Cardiac muscle cell (in vitro differentiated cells and primary cell): Measurements from ENCODE around the gene GSG1L. TPM values are rescaled to one million over a fixed set of nuclear protein-coding genes. Genes with fewer than 3 reads are reported as not detected.
"Not testable (repeated sequence)": the region's sequence is repeated elsewhere in the genome, so short reads cannot be mapped to it uniquely, and the experiment has no call there.

Experiments
- DNase-seq, 2 donors: peaks; one replicate each; pipeline versions ENCODE4 v3.0.0 to v3.0.0-alpha.2; 2010 to 2017; ENCODE audit warnings: low read depth in 1 of 2, low spot score in 1 of 2
- H3K27ac ChIP-seq: fragments of 200-600 bp; sonication (generic); 2 replicates; pipeline ENCODE4 v1.5.1; 2016
- H3K27me3 ChIP-seq: fragments of 200-600 bp; sonication (generic); 2 replicates; pipeline ENCODE4 v1.6.0; 2016; ENCODE audit warnings: control low read depth
- H3K36me3 ChIP-seq: fragments of 200-600 bp; sonication (generic); 2 replicates; pipeline ENCODE4 v1.5.1; 2016; ENCODE audit warnings: control low read depth
- H3K4me1 ChIP-seq: fragments of 200-600 bp; sonication (generic); 2 replicates; pipeline ENCODE4 v1.8.1; 2017; ENCODE audit warnings: low read depth, mild to moderate bottlenecking, mixed run types
- H3K4me3 ChIP-seq: fragments of 200-600 bp; sonication (generic); 2 replicates; pipeline ENCODE4 v1.5.1; 2016; ENCODE audit warnings: mild to moderate bottlenecking
- H3K9me3 ChIP-seq: fragments of 200-600 bp; sonication (generic); 2 replicates; pipeline ENCODE4 v1.5.1; 2017; ENCODE audit warnings: low read depth, mild to moderate bottlenecking, control low read depth
- CTCF ChIP-seq: IDR thresholded peaks from 2 replicates; pipeline ENCODE4 v1.5.1; 2012; ENCODE audit warnings: low read depth, mild to moderate bottlenecking, low read length
- polyA plus RNA-seq: library from polyadenylated mRNA; unstranded; fragments of >200 nt; fragmentation: Nextera tagmentation; extraction: Ambion mirVana; gene quantifications from 2 replicates; pipeline ENCODE4 v1.2.1, GENCODE V29; 2016
- total RNA-seq: library from RNA; depleted of rRNA; stranded (reverse); fragments of >200 nt; gene quantifications from 2 replicates; pipeline ENCODE4 v1.2.3, GENCODE V29; 2016

GSG1L gene
- total and polyA plus RNA-seq, 2 experiments from 2014 or later = not detected

DNA sequence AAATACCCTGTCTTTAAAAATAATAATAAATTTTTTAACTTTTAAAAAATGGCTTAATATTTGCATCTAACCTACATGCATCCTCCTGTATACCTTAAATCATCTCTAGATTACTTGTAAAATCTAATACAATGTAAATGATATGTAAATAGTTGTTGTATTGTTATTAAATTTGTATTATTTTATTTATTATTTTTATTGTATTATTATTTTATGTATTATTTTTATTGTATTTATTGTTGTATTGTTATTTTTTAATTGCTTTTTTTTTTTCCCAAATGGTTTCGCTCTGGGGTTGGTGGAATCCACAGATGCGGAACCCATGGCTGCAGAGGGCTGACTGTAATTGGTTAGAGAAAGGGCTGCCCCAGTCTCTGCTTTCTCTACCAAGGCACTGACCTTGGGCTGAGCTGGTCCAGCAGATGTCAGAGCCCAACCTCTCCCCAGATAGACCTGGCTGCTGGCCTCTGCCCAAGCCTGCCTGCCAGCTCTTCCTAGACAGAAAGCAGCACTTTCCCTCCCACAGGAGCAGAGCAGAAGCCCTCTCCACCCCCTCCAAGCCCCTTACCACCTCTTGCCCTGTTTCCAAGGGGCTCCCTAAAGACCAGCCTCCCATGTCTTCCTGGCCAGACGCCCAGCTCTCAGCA lies 183.8 kb downstream of the GSG1L start:
- Histone ChIP-seq H3K27me3 (no peaks in the 10 kb centered on the region), H3K4me3 (no peak overlapping the region), H3K36me3 (no peaks in the 10 kb centered on the region), H3K9me3 (no peaks in the 10 kb centered on the region), H3K4me1 (no peaks in the 10 kb centered on the region), H3K27ac (no peak overlapping the region)
- TF ChIP-seq CTCF = no peak
- peak in 1 of 2 donors; percentile 6 for DNase-seq

DNA sequence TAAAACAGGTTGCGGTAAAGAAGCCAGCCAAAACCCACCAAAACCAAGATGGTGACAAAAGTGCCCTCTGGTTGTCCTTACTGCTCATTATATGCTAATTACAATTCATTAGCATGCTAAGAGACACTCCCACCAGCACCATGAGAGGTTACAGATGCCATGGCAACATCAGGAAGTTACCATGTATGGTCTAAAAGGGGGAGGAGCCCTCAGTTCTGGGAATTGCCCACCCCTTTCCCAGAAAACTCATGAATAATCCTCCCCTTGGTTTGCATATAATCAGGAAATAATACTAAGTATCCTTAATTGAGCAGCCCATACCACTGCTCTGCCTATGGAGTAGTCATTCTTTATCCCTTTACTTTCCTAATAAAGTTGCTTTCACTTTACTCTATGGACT lies 190.9 kb downstream of the GSG1L start:
- not testable (repeated sequence) for H3K9me3 ChIP-seq, H3K4me3 ChIP-seq, H3K27ac ChIP-seq, H3K36me3 ChIP-seq, H3K27me3 ChIP-seq, H3K4me1 ChIP-seq, DNase-seq

DNA sequence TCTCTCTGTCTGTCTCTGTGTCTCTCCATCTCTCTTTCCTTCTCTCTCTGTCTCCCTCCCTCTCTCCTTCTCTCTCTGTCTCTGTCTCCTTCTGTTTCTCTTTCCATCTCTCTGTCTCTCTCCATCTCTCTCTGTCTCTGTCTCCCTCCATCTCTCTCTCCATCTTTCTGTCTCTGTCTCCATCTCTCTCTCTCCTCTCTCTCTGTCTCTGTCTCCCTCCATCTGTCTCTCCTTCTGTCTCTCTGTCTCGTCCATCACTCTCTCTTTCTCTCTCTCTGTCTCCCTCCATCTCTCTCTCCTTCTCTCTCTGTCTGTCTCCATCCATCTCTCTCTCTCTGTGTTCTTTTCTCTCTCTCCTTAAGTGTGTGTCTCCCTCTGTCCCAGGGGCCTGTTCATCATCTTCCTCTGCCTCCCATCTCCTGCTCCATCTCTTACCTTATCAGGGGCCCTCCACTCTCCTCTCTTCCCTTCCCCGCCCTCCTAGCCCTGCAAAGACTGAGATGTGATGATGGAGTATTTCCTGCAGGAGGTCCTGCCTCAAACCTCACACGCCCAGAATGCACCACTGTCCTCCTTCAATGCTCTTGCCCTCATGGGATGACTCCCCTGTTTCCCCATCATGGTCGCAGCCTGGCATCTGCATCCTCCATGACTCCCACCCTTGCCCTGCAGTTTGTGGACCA lies 193.3 kb downstream of the GSG1L start:
- Histone ChIP-seq H3K27ac (no peak overlapping the region), H3K27me3 (peaks cover 3% of the 10 kb centered on the region), H3K36me3 (no peaks in the 10 kb centered on the region), H3K4me3 (no peak overlapping the region), H3K9me3 (no peaks in the 10 kb centered on the region), H3K4me1 (no peaks in the 10 kb centered on the region)
- DNase-seq = no peak
- TF ChIP-seq CTCF = no peak

DNA sequence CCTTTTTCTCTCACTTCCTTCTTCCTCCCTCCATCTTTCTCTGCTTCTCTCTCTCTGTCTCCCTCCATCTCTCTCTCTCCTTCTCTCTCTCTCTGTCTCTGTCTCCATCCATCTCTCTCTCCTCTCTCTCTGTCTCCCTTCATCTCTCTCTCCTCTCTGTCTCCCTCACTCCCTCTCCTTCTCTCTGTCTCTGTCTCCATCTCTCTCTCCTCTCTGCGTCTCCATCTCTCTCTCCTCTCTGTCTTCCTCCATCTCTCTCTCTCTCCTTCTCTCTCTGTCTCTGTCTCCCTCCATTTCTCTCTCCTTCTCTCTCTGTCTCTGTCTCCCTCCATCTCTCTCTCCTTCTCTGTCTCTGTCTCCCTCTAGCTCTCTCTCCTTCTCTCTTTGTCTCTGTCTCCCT lies 194.1 kb downstream of the GSG1L start:
- Histone ChIP-seq H3K4me3 (no peak overlapping the region), H3K27ac (no peak overlapping the region), H3K27me3 (peaks cover 3% of the 10 kb centered on the region), H3K36me3 (no peaks in the 10 kb centered on the region), H3K4me1 (no peaks in the 10 kb centered on the region), H3K9me3 (no peaks in the 10 kb centered on the region)
- no peak for TF ChIP-seq CTCF
- DNase-seq = no peak

- Histone ChIP-seq H3K4me1 (no peaks in the 10 kb centered on the region), H3K27ac (no peak overlapping the region), H3K27me3 (peaks cover 3% of the 10 kb centered on the region), H3K4me3 (no peak overlapping the region), H3K9me3 (no peaks in the 10 kb centered on the region), H3K36me3 (no peaks in the 10 kb centered on the region)
- no peak for TF ChIP-seq CTCF
- no peak for DNase-seq
Observed at GRCh38 chr16:27868180-27868579, 195.3 kb downstream of the GSG1L start.
